A549 (cell line): Measurements from ENCODE around the gene DISP2. TPM values are rescaled to one million over a fixed set of nuclear protein-coding genes. Genes with fewer than 3 reads are reported as not detected.

ENCODE experiments used
- ATAC-seq, 2 experiments: fragments of 200-7000 bp in 1 of 2; fragments of >200 bp in 1 of 2; cut with Nextera tagmentation in 1 of 2; cut with Tn5 transposase in 1 of 2; 3 replicates each; pipeline versions ENCODE4 v1.8.0 to v1.9.1; 2018 to 2020; ENCODE audit warnings: mild to moderate bottlenecking in 1 of 2, moderate library complexity in 1 of 2
- CTCF ChIA-PET: fragments of 300-600 bp; sonication (Branson Sonifier 250); formaldehyde crosslinking; extraction: SDS; loops from one replicate; lab custom pipeline; 2021; ENCODE audit warnings: antibody characterized with exemption, inconsistent platforms; lab: Yijun Ruan, JAX
- POLR2A ChIA-PET: fragments of 350-600 bp; formaldehyde crosslinking; extraction: SDS; loops from one replicate; lab custom pipeline; 2021; ENCODE audit warnings: antibody characterized with exemption, inconsistent platforms; lab: Yijun Ruan, JAX
- DNase-seq, 2 experiments: peaks; one replicate each; pipeline versions ENCODE4 v3.0.0 to v3.0.0-alpha.2; 2011 to 2016; ENCODE audit warnings: low read depth in 1 of 2, low spot score in 1 of 2
- FAIRE-seq: peaks from 2 replicates; lab custom pipeline; 2011; peaks lifted over from hg19 to GRCh38; lab: Jason Lieb, UNC
- H3K27ac ChIP-seq, 2 experiments: fragments of >200 bp; sonication (Bioruptor Twin); formaldehyde crosslinking; 3 replicates each; pipeline ENCODE4 v1.5.1; 2016 to 2017
- H3K4me1 ChIP-seq: fragments of >200 bp; sonication (Bioruptor Twin); formaldehyde crosslinking; 3 replicates; pipeline ENCODE4 v1.6.1; 2016
- H3K4me2 ChIP-seq: fragments of >200 bp; sonication (Bioruptor Twin); formaldehyde crosslinking; 3 replicates; pipeline ENCODE4 v1.6.1; 2016
- H3K4me3 ChIP-seq: fragments of >200 bp; sonication (Bioruptor Twin); formaldehyde crosslinking; 3 replicates; pipeline ENCODE4 v1.5.1; 2016
- H3K9me3 ChIP-seq: fragments of >200 bp; sonication (Bioruptor Twin); formaldehyde crosslinking; 3 replicates; pipeline ENCODE4 v1.6.1; 2016
- BHLHE40 ChIP-seq: IDR thresholded peaks from 2 replicates; pipeline ENCODE4 v1.6.1; 2012; ENCODE audit warnings: low read depth, low read length, inconsistent platforms
- CBX2 ChIP-seq: fragments of 200-600 bp; sonication (generic); IDR thresholded peaks from 2 replicates; pipeline ENCODE4 v1.6.1; 2016; ENCODE audit warnings: low read depth, mild to moderate bottlenecking, borderline replicate concordance
- CEBPB ChIP-seq, 2 experiments: fragments of >200 bp in 1 of 2; sonication (Bioruptor Twin) in 1 of 2; formaldehyde crosslinking in 1 of 2; IDR thresholded peaks; 2 replicates each; pipeline ENCODE4 v1.6.1; 2012 to 2016
- CHD2 ChIP-seq: fragments of 150-350 bp; IDR thresholded peaks from 2 replicates; pipeline ENCODE4 v1.6.1; 2014; ENCODE audit warnings: low read length; ENCODE audit not compliant: partially characterized antibody
- CHD4 ChIP-seq: fragments of 200-600 bp; sonication (generic); IDR thresholded peaks from 2 replicates; pipeline ENCODE4 v1.6.1; 2016; ENCODE audit warnings: antibody characterized with exemption, mild to moderate bottlenecking, borderline replicate concordance
- EP300 ChIP-seq, 2 experiments: fragments of >200 bp; sonication (Bioruptor Twin); formaldehyde crosslinking; IDR thresholded peaks; 2 replicates in 1 of 2; 3 replicates in 1 of 2; pipeline ENCODE4 v1.6.1; 2016 to 2017
- FOSL2 ChIP-seq, 2 experiments: fragments of 450-650 bp in 1 of 2; fragments of >200 bp in 1 of 2; sonication (Bioruptor Twin) in 1 of 2; formaldehyde crosslinking; IDR thresholded peaks; 2 replicates each; pipeline versions ENCODE4 v1.5.0 to v1.6.1; 2016 to 2020; ENCODE audit warnings: mild to moderate bottlenecking in 1 of 2, moderate library complexity in 1 of 2
- JUN ChIP-seq, 2 experiments: fragments of >200 bp; sonication (Bioruptor Twin); formaldehyde crosslinking; IDR thresholded peaks; 2 replicates in 1 of 2; 3 replicates in 1 of 2; pipeline ENCODE4 v1.6.1; 2016 to 2017
- KDM1A ChIP-seq: fragments of 200-600 bp; sonication (generic); IDR thresholded peaks from 2 replicates; pipeline ENCODE4 v1.6.1; 2016; ENCODE audit warnings: low read depth, mild to moderate bottlenecking
- MAZ ChIP-seq: fragments of 150-350 bp; IDR thresholded peaks from 2 replicates; pipeline ENCODE4 v1.6.1; 2014; ENCODE audit warnings: antibody characterized with exemption, low read depth, low read length, borderline replicate concordance
- NR3C1 ChIP-seq: fragments of >200 bp; sonication (Bioruptor Twin); formaldehyde crosslinking; IDR thresholded peaks from 3 replicates; pipeline ENCODE4 v1.6.1; 2017
- POLR2AphosphoS2 ChIP-seq: conservative IDR thresholded peaks from 2 replicates; pipeline ENCODE4 v1.6.1; 2012; ENCODE audit warnings: low read length, improper control_type of control experiment, inconsistent platforms
- TFCP2L1 ChIP-seq: fragments of 250-450 bp; sonication (Bioruptor Pico); IDR thresholded peaks from 2 replicates; pipeline ENCODE4 v1.5.0; 2021; ENCODE audit warnings: mild to moderate bottlenecking
- WGBS: methylation state at CpG from one replicate; pipeline ENCODE4 v1.1.6; 2017; ENCODE audit errors: missing lambda C conversion rate; 5-methylcytosine and 5-hydroxymethylcytosine counted together
- polyA plus RNA-seq, 4 experiments: library from polyadenylated mRNA; depleted of rRNA in 3 of 4; stranded (reverse); fragments of >200 nt; fragmentation: RNase III in 1 of 4; extraction: RNeasy Plus Mini Kit Qiagen cat#74134 plus additional on column Dnase treatment in 1 of 4; gene quantifications; 2 replicates in 3 of 4; 3 replicates in 1 of 4; pipeline ENCODE4 v1.2.3, GENCODE V29; 2011 to 2017
- TF ChIP-seq, protein P1 (sequence below): IDR thresholded peaks from 2 replicates; pipeline ENCODE4 v1.6.1; 2012; ENCODE audit warnings: low read depth, borderline replicate concordance
- TF ChIP-seq, protein P2 (sequence below): fragments of >200 bp; sonication (Bioruptor Twin); formaldehyde crosslinking; IDR thresholded peaks from 3 replicates; pipeline ENCODE4 v1.6.1; 2016
- TF ChIP-seq, protein P3 (sequence below): fragments of 250-450 bp; sonication (Bioruptor Pico); IDR thresholded peaks from 2 replicates; pipeline ENCODE4 v1.5.0; 2021; ENCODE audit warnings: mild to moderate bottlenecking, moderate library complexity, borderline replicate concordance
- TF ChIP-seq, protein P4 (sequence below): IDR thresholded peaks from 2 replicates; pipeline ENCODE4 v1.6.1; 2012
- TF ChIP-seq, protein P5 (sequence below): fragments of >200 bp; sonication (Bioruptor Twin); formaldehyde crosslinking; IDR thresholded peaks from 3 replicates; pipeline ENCODE4 v1.5.1; 2016

DISP2 gene
- polyA plus RNA-seq, 2 of the 4 experiments (the other 2 are of a cell fraction), result 0.26 to 0.56 TPM

DNA sequence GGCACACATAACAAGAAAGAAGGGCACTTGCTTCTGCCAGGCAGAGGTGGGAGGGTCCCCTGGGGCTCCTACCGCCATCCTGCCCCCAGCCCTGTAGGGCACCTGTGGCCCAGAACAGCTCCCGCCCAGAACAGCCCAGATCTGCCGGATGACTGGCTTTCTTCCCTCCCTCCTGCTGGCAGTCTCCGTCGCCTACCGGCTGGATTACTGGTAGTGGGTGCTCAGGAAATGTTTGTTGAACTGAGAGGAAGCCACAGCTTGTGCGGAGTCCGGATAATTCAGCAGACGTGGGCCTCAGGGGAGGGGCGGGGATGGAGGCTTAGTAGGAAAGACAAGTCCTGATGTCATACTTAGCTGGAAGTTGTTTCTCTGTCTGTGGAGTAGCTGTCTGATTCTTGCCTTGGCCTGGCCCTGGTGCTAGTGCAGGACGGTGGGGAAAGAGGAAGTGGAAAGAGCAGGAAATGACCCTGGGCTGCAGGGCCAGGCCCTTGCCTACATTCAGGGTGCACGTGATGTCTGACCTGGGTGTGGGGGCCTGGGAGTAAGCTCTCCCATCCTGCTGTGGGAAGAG is 24.0 kb upstream of the DISP2 start:
- ATAC-seq, result no peak
- DNase-seq, result no peak
- CTCF ChIA-PET, result interaction anchor here (0.7 to 8.6 kb wide), 7 partner anchors 8 to 88 kb away, joined by 3 to 139 read pairs (median 7); partner anchors contain the start of gene INAFM2
- Histone ChIP-seq H3K4me1 (peaks cover 14% of the 10 kb centered on the region), H3K4me2 (no peak overlapping the region), H3K27ac (no peak overlapping the region), H3K4me3 (no peak overlapping the region), H3K9me3 (no peaks in the 10 kb centered on the region)
- TF ChIP-seq, protein P1, sequence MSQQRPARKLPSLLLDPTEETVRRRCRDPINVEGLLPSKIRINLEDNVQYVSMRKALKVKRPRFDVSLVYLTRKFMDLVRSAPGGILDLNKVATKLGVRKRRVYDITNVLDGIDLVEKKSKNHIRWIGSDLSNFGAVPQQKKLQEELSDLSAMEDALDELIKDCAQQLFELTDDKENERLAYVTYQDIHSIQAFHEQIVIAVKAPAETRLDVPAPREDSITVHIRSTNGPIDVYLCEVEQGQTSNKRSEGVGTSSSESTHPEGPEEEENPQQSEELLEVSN, result no peak
- TF ChIP-seq JUN (IDR thresholded peaks at IDR 0.05) (no peak), EP300 (IDR thresholded peaks at IDR 0.05) (no peak), MAZ (no peak), CBX2 (no peak), CHD2 (no peak), POLR2AphosphoS2 (no peak)
- TF ChIP-seq, protein P2, sequence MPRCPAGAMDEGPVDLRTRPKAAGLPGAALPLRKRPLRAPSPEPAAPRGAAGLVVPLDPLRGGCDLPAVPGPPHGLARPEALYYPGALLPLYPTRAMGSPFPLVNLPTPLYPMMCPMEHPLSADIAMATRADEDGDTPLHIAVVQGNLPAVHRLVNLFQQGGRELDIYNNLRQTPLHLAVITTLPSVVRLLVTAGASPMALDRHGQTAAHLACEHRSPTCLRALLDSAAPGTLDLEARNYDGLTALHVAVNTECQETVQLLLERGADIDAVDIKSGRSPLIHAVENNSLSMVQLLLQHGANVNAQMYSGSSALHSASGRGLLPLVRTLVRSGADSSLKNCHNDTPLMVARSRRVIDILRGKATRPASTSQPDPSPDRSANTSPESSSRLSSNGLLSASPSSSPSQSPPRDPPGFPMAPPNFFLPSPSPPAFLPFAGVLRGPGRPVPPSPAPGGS, result no peak
- TF ChIP-seq, protein P3, sequence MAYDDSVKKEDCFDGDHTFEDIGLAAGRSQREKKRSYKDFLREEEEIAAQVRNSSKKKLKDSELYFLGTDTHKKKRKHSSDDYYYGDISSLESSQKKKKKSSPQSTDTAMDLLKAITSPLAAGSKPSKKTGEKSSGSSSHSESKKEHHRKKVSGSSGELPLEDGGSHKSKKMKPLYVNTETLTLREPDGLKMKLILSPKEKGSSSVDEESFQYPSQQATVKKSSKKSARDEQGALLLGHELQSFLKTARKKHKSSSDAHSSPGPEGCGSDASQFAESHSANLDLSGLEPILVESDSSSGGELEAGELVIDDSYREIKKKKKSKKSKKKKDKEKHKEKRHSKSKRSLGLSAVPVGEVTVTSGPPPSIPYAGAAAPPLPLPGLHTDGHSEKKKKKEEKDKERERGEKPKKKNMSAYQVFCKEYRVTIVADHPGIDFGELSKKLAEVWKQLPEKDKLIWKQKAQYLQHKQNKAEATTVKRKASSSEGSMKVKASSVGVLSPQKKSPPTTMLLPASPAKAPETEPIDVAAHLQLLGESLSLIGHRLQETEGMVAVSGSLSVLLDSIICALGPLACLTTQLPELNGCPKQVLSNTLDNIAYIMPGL, result no peak
- TF ChIP-seq, protein P4, sequence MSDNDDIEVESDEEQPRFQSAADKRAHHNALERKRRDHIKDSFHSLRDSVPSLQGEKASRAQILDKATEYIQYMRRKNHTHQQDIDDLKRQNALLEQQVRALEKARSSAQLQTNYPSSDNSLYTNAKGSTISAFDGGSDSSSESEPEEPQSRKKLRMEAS, result no peak
- POLR2A ChIA-PET, result interaction anchor here (0.9 kb wide), 1 partner anchor 15 kb away, joined by 3 read pairs; no protein-coding TSS in a partner anchor
- FAIRE-seq, result no peak
- WGBS, result 89% methylated on average over 12 of the region's 12 CpGs

DNA sequence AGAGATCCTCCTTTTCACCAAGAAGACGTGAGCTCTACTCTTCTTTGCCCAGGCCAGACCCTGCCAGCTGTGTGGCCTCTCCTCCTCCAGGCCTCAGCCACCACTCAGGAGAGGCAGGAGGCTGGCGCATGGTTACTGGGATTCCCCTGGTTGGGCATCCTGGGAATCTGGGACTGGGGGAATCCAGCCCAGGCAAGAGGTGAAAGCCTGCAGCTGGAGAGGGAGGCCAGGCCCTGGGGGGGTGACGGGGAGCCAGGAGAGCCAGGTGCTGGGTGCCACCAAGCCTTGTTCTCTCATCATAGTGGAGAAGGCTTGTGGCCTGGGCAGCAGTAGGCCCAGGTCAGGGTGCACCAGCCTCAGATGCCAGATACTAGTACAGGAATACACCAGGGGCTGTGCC is 23.5 kb upstream of the DISP2 start:
- TF ChIP-seq, protein P3, result no peak
- TF ChIP-seq NR3C1, result no peak
- no peak for FAIRE-seq

DNA sequence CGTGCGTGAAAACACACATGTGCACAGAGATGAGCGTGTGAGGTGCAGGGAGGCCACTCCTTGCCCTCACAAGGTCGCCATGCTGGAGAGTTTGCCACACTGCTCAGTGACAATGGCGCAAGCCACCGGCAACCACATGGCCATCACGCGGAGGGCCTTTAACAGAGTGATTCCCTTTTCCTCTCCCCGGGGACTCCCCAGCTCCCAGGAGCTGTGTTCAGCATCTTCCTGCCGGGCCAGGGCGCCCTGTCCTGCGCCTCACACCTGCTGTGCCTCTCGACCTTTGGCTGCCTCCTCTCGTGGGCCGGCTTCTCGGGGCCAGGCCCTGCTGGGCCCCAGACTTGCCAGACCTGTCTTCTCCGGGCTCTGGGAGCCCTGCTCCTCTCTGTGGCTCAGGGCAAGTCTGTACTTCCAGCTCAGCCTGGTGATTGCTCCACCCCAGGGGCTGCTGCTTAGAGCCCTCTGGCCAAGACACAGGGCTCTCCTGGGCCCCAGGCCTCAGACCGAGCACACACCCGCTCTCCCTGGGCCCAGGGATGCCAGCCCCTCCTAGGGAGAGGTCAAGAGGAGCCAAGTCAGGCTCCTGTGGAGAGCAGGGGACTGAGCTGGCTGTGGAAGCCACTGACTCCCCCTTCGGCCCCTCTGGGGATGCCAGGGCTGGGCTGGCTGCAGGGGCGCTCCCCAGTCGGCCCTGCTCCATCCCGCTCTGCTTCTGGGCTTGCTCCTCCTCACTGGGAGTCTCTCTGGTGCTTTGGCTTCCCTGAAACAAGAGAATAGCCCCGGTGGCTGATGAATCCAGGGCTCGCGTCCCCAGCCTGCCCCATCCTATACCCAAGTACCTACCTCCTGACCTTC is 22.9 kb upstream of the DISP2 start:
- DNase-seq, result no peak
- ChIA-PET CTCF (interaction anchor here (1.0 to 8.6 kb wide), 9 partner anchors 9 to 87 kb away, joined by 3 to 139 read pairs (median 7); partner anchors contain the start of gene INAFM2), POLR2A (interaction anchor here (0.9 kb wide), 1 partner anchor 16 kb away, joined by 3 read pairs; no protein-coding TSS in a partner anchor)
- Histone ChIP-seq H3K9me3 (no peaks in the 10 kb centered on the region), H3K27ac (no peak overlapping the region), H3K4me2 (no peak overlapping the region), H3K4me3 (no peak overlapping the region), H3K4me1 (peaks cover 24% of the 10 kb centered on the region)
- FAIRE-seq, result no peak
- ATAC-seq, result no peak
- no peak for TF ChIP-seq FOSL2 (IDR thresholded peaks at IDR 0.05)
- TF ChIP-seq FOSL2 (CRISPR knock-in tag; IDR thresholded peaks at IDR 0.05), result no peak
- TF ChIP-seq CEBPB (IDR thresholded peaks at IDR 0.05), result no peak
- TF ChIP-seq, protein P5, sequence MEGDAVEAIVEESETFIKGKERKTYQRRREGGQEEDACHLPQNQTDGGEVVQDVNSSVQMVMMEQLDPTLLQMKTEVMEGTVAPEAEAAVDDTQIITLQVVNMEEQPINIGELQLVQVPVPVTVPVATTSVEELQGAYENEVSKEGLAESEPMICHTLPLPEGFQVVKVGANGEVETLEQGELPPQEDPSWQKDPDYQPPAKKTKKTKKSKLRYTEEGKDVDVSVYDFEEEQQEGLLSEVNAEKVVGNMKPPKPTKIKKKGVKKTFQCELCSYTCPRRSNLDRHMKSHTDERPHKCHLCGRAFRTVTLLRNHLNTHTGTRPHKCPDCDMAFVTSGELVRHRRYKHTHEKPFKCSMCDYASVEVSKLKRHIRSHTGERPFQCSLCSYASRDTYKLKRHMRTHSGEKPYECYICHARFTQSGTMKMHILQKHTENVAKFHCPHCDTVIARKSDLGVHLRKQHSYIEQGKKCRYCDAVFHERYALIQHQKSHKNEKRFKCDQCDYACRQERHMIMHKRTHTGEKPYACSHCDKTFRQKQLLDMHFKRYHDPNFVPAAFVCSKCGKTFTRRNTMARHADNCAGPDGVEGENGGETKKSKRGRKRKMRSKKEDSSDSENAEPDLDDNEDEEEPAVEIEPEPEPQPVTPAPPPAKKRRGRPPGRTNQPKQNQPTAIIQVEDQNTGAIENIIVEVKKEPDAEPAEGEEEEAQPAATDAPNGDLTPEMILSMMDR, result no peak
- TF ChIP-seq BHLHE40, result no peak
- no peak for TF ChIP-seq KDM1A
- no peak for TF ChIP-seq TFCP2L1
- TF ChIP-seq, protein P3, result no peak
- no peak for TF ChIP-seq CHD4
- TF ChIP-seq, protein P1, result no peak
- 87% methylated on average over 23 of the region's 26 CpGs for WGBS

More for the DNA sequence above, 23.5 kb upstream of the DISP2 start:
- no peak overlapping the region for H3K4me2 ChIP-seq
- ChIA-PET CTCF (interaction anchor here (1.0 to 8.6 kb wide), 6 partner anchors 9 to 87 kb away, joined by 3 to 139 read pairs (median 7); partner anchors contain the start of gene INAFM2), POLR2A (interaction anchor here (0.9 kb wide), 1 partner anchor 16 kb away, joined by 3 read pairs; no protein-coding TSS in a partner anchor)
- H3K27ac ChIP-seq, result no peak overlapping the region
- peaks cover 20% of the 10 kb centered on the region for H3K4me1 ChIP-seq
- DNase-seq (no peak), ATAC-seq (no peak)
- H3K9me3 ChIP-seq, result no peaks in the 10 kb centered on the region
- no peak overlapping the region for H3K4me3 ChIP-seq
- 100% methylated on average over 1 of the region's 3 CpGs for WGBS
